OCI-LY3 (cell line): ENCODE measurements around the gene ACY1.
A peak's percentile ranks its signal among the peaks of the same experiment; 100 is the strongest.

Experiments
- H2AFZ ChIP-seq: fragments of 200-600, 300-600 bp; shearing (Covaris generic); 2 replicates; pipeline ENCODE4 v1.6.0; 2014; ENCODE audit warnings: antibody characterized with exemption, low read depth, low read length
- H3K27ac ChIP-seq: fragments of 200-600, 300-600 bp; sonication (generic); 2 replicates; pipeline ENCODE4 v1.5.1; 2014; ENCODE audit warnings: mild to moderate bottlenecking, low read length, moderate library complexity, mixed read lengths
- H3K27me3 ChIP-seq: fragments of 200-600, 300-600 bp; sonication (generic); 2 replicates; pipeline ENCODE4 v1.6.1; 2014; ENCODE audit warnings: low read depth, low read length, mixed read lengths
- H3K36me3 ChIP-seq: fragments of 200-600, 300-600 bp; sonication (generic); replicated peaks from 2 replicates; pipeline ENCODE3; 2014; ENCODE audit warnings: low read depth, low read length, mixed read lengths
- H3K4me1 ChIP-seq: fragments of 300-600, 200-600 bp; sonication (generic); 2 replicates; pipeline ENCODE4 v1.6.1; 2014; ENCODE audit warnings: low read length, mixed read lengths
- H3K4me2 ChIP-seq: fragments of 200-600, 300-600 bp; sonication (generic); 2 replicates; pipeline ENCODE4 v1.6.1; 2014; ENCODE audit warnings: low read length, mixed read lengths
- H3K4me3 ChIP-seq: fragments of 300-600, 200-600 bp; sonication (generic); 2 replicates; pipeline ENCODE4 v1.5.1; 2014; ENCODE audit warnings: antibody characterized with exemption, mild to moderate bottlenecking, low read length, moderate library complexity
- H3K79me2 ChIP-seq: fragments of 300-600, 200-600 bp; shearing (Covaris generic); 2 replicates; pipeline ENCODE4 v1.6.1; 2014; ENCODE audit warnings: mild to moderate bottlenecking, low read length, mixed read lengths
- H3K9ac ChIP-seq: fragments of 300-600, 200-600 bp; shearing (Covaris generic); 2 replicates; pipeline ENCODE4 v1.6.0; 2014; ENCODE audit warnings: mild to moderate bottlenecking, low read length, moderate library complexity
- H3K9me3 ChIP-seq: fragments of 200-600, 300-600 bp; shearing (Covaris generic); 2 replicates; pipeline ENCODE4 v1.6.1; 2014; ENCODE audit warnings: low read length, mixed read lengths; ENCODE audit not compliant: insufficient read depth
- H4K20me1 ChIP-seq: fragments of 200-600, 300-600 bp; sonication (generic); 2 replicates; pipeline ENCODE4 v1.6.1; 2016; ENCODE audit warnings: low read length, mixed read lengths; ENCODE audit not compliant: insufficient read depth
- CTCF ChIP-seq: fragments of 200-600, 300-600 bp; sonication (generic); IDR thresholded peaks from 2 replicates; pipeline ENCODE4 v1.5.1; 2014; ENCODE audit warnings: antibody characterized with exemption, low read length, low read depth
- EZH2phosphoT487 ChIP-seq: fragments of 200-600 bp; shearing (Covaris generic); IDR thresholded peaks from 2 replicates; pipeline ENCODE4 v1.6.1; 2018; ENCODE audit warnings: antibody characterized with exemption, mixed run types, low read depth

The ACY1 gene

GRCh38 chr3:52022323-52023100 is 39.2 kb downstream of the ACY1 start:
- H3K79me2 ChIP-seq, result no peaks in the 10 kb centered on the region
- no peaks in the 10 kb centered on the region for H3K36me3 ChIP-seq
- H3K9ac ChIP-seq, result no peak overlapping the region
- H2AFZ ChIP-seq, result no peak overlapping the region
- H3K27me3 ChIP-seq, result peaks cover 7% of the 10 kb centered on the region; the same call in 1 of the 2 replicates
- H3K9me3 ChIP-seq, result no peaks in the 10 kb centered on the region
- H3K27ac ChIP-seq, result no peak overlapping the region
- no peak for TF ChIP-seq CTCF
- no peak for TF ChIP-seq EZH2phosphoT487
- no peak overlapping the region for H3K4me3 ChIP-seq
- H4K20me1 ChIP-seq, result no peaks in the 10 kb centered on the region
- no peak overlapping the region for H3K4me2 ChIP-seq
- peaks cover 27% of the 10 kb centered on the region for H3K4me1 ChIP-seq

GRCh38 chr3:52023101-52023770 is 39.9 kb downstream of the ACY1 start:
- Histone ChIP-seq H3K36me3 (no peaks in the 10 kb centered on the region), H3K9me3 (no peaks in the 10 kb centered on the region), H3K27me3 (peaks cover 7% of the 10 kb centered on the region; the same call in 1 of the 2 replicates), H2AFZ (peak overlapping the region; percentile 58; the same call in 1 of the 2 replicates), H3K4me1 (peaks cover 27% of the 10 kb centered on the region), H3K9ac (peak overlapping the region; percentile 16; the same call in 1 of the 2 replicates), H3K79me2 (no peaks in the 10 kb centered on the region), H3K4me3 (peak overlapping the region; percentile 8; the same call in 1 of the 2 replicates), H4K20me1 (no peaks in the 10 kb centered on the region), H3K4me2 (peak overlapping the region; percentile 50), H3K27ac (no peak overlapping the region)
- TF ChIP-seq CTCF, result no peak
- no peak for TF ChIP-seq EZH2phosphoT487

GRCh38 chr3:52023860-52024764 is 40.8 kb downstream of the ACY1 start:
- H2AFZ ChIP-seq, result peak overlapping the region; percentile 58
- H3K27ac ChIP-seq, result no peak overlapping the region
- no peaks in the 10 kb centered on the region for H4K20me1 ChIP-seq
- peak overlapping the region; percentile 50 for H3K4me2 ChIP-seq
- H3K27me3 ChIP-seq, result peaks cover 10% of the 10 kb centered on the region; the same call in 1 of the 2 replicates
- no peaks in the 10 kb centered on the region for H3K36me3 ChIP-seq
- H3K9me3 ChIP-seq, result no peaks in the 10 kb centered on the region
- H3K4me3 ChIP-seq, result peak overlapping the region; percentile 8; the same call in 1 of the 2 replicates
- TF ChIP-seq CTCF, result no peak
- TF ChIP-seq EZH2phosphoT487, result no peak
- peak overlapping the region; percentile 16; the same call in 1 of the 2 replicates for H3K9ac ChIP-seq
- no peaks in the 10 kb centered on the region for H3K79me2 ChIP-seq
- H3K4me1 ChIP-seq, result peaks cover 27% of the 10 kb centered on the region
